Dendritic cell treated with granulocyte-macrophage colony-stimulating factor and Interleukin-4, amounts not matched to agents 40 ng/mL and 50 ng/mL, for 4 days (primary cell): ENCODE data around the gene CDKN1C.

Experiments used
- H3K27ac Mint-ChIP-seq: one replicate; pipeline ENCODE4 v1.8.0; 2022; ENCODE audit warnings: mild to moderate bottlenecking, mixed read lengths
- H3K27me3 Mint-ChIP-seq: one replicate; pipeline ENCODE4 v1.8.0; 2022; ENCODE audit warnings: mild to moderate bottlenecking, mixed read lengths
- H3K36me3 Mint-ChIP-seq: one replicate; pipeline ENCODE4 v1.8.0; 2022; ENCODE audit warnings: low read depth, mixed read lengths
- H3K4me1 Mint-ChIP-seq: one replicate; pipeline ENCODE4 v1.8.0; 2022; ENCODE audit warnings: low read depth, mixed read lengths
- H3K4me3 Mint-ChIP-seq: one replicate; pipeline ENCODE4 v1.8.0; 2022; ENCODE audit warnings: mild to moderate bottlenecking, moderate library complexity, mixed read lengths
- H3K9me3 Mint-ChIP-seq: one replicate; pipeline ENCODE4 v1.8.0; 2022; ENCODE audit warnings: mixed read lengths
- intact Hi-C: fragments of 100-400 bp; cut with micrococcal nuclease; formaldehyde crosslinking; loops from one replicate; pipeline ENCODE4 v1.15.0; 2022

CDKN1C gene

DNA sequence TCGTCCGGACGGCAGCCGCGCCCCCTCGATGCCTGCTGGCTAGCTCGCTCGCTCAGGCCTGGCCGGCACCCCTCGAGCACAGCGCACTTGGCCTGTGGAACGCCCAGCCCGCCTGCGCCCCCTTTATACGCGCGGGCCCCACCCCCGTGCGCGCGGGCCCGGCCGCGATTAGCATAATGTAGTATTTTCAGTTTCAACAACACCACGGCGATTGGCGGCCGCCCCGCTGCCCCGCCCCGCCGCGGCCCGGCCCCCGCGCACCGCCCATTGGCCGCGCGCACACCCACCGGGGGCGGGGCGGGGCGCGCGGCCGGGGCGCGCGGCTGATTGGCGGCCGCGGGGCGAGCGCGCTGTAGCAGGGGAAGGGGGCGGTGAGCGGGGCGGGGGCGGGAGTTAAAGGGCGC lies at the start of gene CDKN1C:
CDKN1C (minus strand) TSS at position 98 of the 404 bp plus-strand sequence. CDS start 319 bp downstream, outside the sequence.
- peak within 1 kb of the TSS; percentile 72 for H3K27ac Mint-ChIP-seq
- intact Hi-C loops: loop anchor here (10.0 kb wide), 2 partner anchors 191 to 581 kb away; partner anchors contain the start of genes C11orf21, KCNQ1OT1 and TSPAN32
- H3K27me3 Mint-ChIP-seq: peaks cover 71% of the 10 kb centered on the region
- peak within 1 kb of the TSS; percentile 86 for H3K4me3 Mint-ChIP-seq
- H3K36me3 Mint-ChIP-seq: peaks cover 6% of the 10 kb centered on the region
- peaks cover 11% of the 10 kb centered on the region for H3K4me1 Mint-ChIP-seq
- H3K9me3 Mint-ChIP-seq: no peaks in the 10 kb centered on the region

DNA sequence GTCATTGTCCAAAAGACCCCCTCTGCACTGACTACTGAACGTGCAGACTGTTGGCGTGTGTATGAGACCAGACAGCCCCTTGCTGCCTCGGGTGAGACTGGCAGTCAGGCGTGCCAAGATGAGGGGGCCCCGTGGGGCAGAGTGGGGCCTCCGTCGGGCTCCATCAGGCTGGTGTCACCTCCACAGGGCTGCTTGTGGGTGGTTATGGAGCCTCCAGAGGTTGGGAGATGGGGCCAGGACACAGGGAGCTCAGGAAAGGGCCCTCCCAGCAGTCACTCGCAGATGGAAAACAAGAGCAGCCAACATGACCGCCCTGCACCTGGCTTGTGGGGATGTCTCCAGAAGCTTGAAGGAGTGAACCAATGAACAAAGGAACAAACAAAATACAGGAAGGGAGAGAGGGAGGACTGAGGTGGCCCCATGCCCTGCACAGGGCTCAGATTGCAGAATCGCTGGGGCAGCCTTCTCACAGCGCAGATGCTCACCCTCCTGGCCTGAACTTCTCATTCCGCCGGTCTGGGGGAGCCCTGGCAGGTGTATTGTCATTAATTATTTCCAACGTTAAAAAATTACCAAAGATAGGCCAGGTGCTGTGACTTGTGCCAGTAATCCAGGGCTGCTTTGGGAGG lies 49.1 kb upstream of the CDKN1C start:
- H3K36me3 Mint-ChIP-seq: peaks cover 25% of the 10 kb centered on the region
- H3K4me1 Mint-ChIP-seq: peaks cover 46% of the 10 kb centered on the region
- no peak overlapping the region for H3K4me3 Mint-ChIP-seq
- H3K27me3 Mint-ChIP-seq: peaks cover 2% of the 10 kb centered on the region
- H3K27ac Mint-ChIP-seq: peak overlapping the region; percentile 96
- H3K9me3 Mint-ChIP-seq: peaks cover 22% of the 10 kb centered on the region
- intact Hi-C loops: loop anchor here (10.0 kb wide), 1 partner anchor 120 kb away; the partner anchor contains the start of gene CARS1

DNA sequence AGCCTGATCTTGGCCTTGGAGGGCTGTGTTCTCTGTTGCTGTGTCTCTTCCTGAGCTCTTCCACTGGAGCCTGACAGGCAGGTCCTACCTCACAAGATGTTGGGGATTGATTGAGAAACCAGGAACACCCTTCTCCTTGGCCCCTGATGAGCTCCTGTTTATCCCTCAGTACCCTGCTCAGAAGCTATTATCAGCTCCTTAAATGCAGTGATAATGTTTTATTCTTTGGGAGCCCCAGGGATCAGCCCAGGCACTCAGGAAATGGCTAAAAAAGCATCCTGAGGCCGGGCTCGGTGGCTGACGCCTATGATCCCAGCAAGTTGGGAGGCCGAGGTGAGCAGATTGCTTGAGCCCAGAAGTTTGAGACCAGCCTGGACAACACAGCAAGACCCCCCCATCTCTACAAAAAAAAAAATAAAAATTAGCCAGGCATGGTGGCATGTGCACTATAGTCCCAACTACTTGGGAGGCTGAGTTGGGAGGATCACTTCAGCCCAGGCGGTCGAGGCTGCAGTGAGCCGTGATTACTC lies 48.5 kb upstream of the CDKN1C start:
- Mint-ChIP-seq H3K36me3 (peaks cover 25% of the 10 kb centered on the region), H3K9me3 (peaks cover 21% of the 10 kb centered on the region), H3K4me1 (peaks cover 47% of the 10 kb centered on the region), H3K4me3 (no peak overlapping the region), H3K27me3 (peaks cover 2% of the 10 kb centered on the region), H3K27ac (peak overlapping the region; percentile 96)
- intact Hi-C loops: loop anchor here (10.0 kb wide), 1 partner anchor 121 kb away; the partner anchor contains the start of gene CARS1

DNA sequence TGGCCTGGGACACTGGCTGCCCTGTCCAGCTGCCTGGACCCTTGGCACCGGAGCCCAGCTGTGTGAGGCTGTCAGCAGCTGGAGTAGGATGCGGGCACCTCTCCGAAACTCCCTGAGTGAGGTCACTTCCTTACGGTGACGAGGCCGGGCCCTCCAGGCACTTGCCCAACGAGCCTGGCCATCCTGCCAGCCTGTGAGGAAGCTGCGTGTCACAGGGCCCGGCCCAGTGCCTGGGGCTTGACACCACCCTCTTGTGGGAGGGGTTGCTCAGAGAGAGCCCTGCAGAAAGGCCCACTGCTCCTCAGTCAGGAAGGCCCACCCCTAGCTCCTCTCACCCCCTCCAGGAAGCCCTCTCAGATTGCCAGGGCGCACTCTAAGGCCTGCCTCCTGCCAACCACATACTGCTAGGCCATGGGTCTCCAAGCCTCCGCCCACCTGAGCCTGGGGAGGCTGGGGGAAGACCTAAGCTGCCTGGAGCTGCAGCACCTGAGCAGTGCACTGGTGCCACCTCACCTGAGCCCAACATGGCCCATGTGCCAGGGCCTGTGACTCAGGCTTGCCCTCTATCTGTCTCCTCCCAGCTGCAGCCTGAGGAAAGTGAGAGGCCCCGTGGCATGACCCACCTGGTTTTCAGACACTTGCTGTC lies 47.9 kb upstream of the CDKN1C start:
- intact Hi-C loops: loop anchor here (1.0 to 10.0 kb wide), 2 partner anchors 31 to 121 kb away; partner anchors contain the start of gene CARS1
- peaks cover 20% of the 10 kb centered on the region for H3K36me3 Mint-ChIP-seq
- H3K4me3 Mint-ChIP-seq: peak overlapping the region; percentile 13

DNA sequence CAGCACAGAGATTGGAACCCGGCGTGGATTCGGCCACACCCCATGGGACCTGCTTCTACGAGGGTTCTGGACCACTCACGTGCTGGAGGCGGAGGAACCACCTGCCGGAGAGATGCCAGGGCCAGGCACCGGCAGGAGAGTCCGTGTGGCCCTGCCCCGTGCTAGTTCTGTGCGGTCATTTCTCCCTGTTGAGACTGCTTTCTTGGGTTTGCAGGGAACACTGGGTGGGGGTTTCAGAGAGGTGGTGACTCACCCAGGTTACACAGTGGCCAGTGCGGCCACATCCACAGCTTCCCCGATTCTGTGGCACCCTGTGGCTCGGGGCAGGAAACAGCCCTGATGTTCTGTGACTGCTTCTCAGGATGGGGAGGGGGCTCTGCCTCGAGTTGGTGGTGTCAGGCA lies 47.3 kb upstream of the CDKN1C start:
- Mint-ChIP-seq H3K4me1 (peaks cover 59% of the 10 kb centered on the region), H3K27me3 (peaks cover 9% of the 10 kb centered on the region), H3K4me3 (no peak overlapping the region), H3K27ac (peak overlapping the region; percentile 96), H3K36me3 (peaks cover 14% of the 10 kb centered on the region), H3K9me3 (peaks cover 9% of the 10 kb centered on the region)
- intact Hi-C loops: loop anchor here (1.0 to 10.0 kb wide), 2 partner anchors 31 to 122 kb away; partner anchors contain the start of gene CARS1

More for the DNA sequence above, 47.9 kb upstream of the CDKN1C start:
- Mint-ChIP-seq H3K9me3 (peaks cover 15% of the 10 kb centered on the region), H3K4me1 (peaks cover 53% of the 10 kb centered on the region), H3K27me3 (peaks cover 4% of the 10 kb centered on the region), H3K27ac (peak overlapping the region; percentile 96)

DNA sequence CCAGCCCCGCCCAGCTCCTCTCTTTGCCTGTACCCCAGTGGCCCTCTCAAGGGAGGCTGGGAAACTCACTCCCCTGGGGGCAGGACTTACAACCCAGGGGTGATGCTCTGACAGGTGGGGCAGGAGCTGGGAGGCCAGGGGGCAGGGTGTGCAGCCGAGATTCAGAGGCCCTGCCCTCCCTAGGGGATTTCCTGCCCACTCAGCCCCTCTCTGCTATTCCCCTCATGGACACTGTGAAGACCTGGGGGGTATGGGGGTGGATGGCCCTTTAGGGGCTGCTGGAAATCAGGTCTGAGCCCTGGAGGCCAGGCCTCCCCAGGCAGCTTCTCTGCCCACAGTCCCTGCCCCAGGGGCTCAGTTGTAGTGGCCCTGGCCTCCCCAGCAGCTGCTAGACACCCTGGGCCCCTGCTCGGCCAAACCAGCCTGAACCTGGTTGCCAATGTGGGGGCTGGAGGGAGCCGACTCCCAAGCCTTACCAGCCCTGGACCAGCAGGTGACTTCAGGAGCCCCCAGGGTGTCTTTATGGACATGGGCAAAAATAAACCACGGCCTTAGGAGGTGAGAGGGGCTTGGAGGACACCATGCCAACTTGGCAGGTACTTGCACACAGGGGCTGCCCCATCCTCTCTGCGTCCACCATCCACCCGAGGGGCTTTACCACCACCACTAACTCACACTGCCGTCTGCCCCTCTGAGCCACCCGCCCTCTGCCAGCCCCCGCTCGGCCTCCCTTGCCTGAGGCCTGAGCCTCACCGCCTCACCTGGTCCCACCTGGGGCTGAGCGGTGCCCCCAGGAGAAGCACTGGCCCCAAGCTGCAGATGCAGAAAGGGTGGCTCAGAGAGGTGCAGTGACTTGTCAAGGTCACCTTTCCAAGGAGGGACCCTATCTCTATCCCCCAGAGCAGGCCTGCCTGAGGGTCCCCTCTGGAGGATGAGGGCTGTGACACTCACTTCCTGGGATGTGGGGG lies 46.5 kb upstream of the CDKN1C start:
- H3K4me1 Mint-ChIP-seq: peaks cover 67% of the 10 kb centered on the region
- peaks cover under 1% of the 10 kb centered on the region for H3K9me3 Mint-ChIP-seq
- intact Hi-C loops: loop anchor here (10.0 kb wide), 1 partner anchor 123 kb away; the partner anchor contains the start of gene CARS1
- peaks cover 17% of the 10 kb centered on the region for H3K27me3 Mint-ChIP-seq
- no peak overlapping the region for H3K4me3 Mint-ChIP-seq
- H3K36me3 Mint-ChIP-seq: peaks cover 7% of the 10 kb centered on the region
- H3K27ac Mint-ChIP-seq: peak overlapping the region; percentile 96

DNA sequence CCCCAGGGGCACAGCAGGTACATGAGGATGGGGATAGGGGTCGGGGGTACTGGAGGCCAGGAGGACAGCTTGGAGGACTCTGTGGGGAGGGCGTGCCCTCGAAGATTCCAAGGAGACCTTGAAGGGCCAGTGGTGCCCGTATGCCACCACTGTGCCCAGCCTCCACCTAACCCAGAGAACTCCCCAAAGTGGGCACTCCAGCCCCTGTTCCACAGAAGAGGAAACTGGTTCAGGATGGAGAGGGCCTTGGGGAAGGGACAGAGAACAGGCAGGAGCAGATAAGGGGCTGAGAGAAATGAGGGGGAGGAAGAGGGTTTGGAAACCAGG lies 45.8 kb upstream of the CDKN1C start:
- intact Hi-C loops: loop anchor here (10.0 kb wide), 1 partner anchor 123 kb away; the partner anchor contains the start of gene CARS1
- Mint-ChIP-seq H3K4me1 (peaks cover 67% of the 10 kb centered on the region), H3K36me3 (peaks cover 7% of the 10 kb centered on the region), H3K9me3 (no peaks in the 10 kb centered on the region), H3K4me3 (no peak overlapping the region), H3K27me3 (peaks cover 24% of the 10 kb centered on the region), H3K27ac (peak overlapping the region; percentile 96)

DNA sequence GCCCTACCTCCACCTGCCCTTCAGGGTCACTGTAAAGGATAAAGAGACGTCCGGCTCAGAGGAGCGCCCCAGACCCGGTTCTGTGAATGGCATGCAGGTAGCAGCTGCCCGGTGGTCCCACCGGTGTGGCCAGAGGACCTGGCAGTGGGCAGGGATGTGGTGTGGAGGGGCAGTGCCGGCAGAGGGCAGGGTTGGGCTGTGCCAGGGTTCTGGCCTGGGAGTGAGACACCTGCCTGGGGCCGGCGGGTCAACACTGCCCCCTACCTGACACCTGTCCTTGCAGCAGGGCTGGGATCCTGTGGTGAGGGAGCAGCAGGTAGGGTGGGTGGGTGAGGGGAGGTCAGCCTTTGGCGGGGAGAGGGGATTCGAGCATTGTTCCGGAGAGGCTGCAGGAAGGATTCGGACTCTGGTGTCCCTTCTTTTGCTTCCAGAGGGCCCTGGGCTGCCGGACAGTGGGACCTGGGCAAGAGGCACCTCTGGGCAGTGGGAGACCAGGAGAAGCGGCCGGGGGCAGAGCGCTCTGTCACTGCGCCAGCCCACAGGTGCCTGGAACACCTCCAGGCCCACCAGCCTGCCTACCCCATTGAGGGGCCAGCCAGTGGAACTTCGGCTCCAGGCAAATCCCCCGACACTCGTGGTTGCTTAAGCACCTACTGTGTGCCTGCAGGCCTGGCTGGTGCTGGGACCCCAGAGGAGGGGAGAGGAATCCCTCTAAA lies 45.3 kb upstream of the CDKN1C start:
- intact Hi-C loops: loop anchor here (10.0 kb wide), 1 partner anchor 124 kb away; the partner anchor contains the start of gene CARS1
- Mint-ChIP-seq H3K4me1 (peaks cover 67% of the 10 kb centered on the region), H3K4me3 (peak overlapping the region; percentile 84), H3K36me3 (peaks cover 7% of the 10 kb centered on the region), H3K27ac (peak overlapping the region; percentile 96), H3K9me3 (no peaks in the 10 kb centered on the region), H3K27me3 (peaks cover 26% of the 10 kb centered on the region)

DNA sequence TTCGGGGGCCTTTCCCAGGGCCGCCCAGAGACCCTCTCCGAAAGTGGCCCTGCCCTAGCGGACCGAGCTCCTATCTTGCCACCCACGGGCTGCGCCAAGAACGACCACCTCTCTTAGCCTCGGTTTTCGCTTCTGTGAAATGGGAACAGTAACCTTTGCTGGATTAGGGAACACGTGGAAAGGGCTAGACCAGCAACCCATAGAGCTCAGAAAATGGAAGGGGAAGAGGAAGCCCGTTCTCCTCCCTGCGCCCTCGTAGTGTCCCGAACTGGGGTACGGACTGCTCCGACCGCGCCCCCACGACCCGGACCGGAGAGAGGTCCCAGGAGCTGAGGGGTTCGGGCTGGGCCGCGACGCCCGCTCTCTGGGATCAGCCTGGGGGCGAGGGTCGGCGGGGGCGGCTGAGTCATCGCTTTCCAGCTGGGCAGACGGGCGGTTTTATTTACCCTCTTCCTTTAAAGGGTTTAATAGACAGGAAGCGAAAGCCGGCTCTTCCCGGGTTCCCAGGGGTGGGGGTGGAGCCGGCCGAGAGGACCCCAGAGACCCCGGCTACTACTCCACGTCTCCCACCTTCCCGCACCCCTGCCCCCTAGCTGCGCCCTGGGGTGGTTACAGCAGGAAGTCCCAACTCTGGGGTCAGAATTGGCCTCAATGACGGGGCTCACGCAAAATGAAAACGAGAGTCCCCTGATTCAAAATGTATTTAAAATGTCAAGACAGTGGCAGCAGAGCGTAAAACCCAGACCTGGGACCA lies 44.6 kb upstream of the CDKN1C start:
- Mint-ChIP-seq H3K4me3 (peak overlapping the region; percentile 84), H3K4me1 (peaks cover 67% of the 10 kb centered on the region), H3K27me3 (peaks cover 26% of the 10 kb centered on the region), H3K27ac (peak overlapping the region; percentile 96), H3K36me3 (peaks cover 7% of the 10 kb centered on the region), H3K9me3 (no peaks in the 10 kb centered on the region)
- intact Hi-C loops: loop anchor here (2.0 to 10.0 kb wide), 2 partner anchors 27 to 125 kb away; partner anchors contain the start of gene CARS1

DNA sequence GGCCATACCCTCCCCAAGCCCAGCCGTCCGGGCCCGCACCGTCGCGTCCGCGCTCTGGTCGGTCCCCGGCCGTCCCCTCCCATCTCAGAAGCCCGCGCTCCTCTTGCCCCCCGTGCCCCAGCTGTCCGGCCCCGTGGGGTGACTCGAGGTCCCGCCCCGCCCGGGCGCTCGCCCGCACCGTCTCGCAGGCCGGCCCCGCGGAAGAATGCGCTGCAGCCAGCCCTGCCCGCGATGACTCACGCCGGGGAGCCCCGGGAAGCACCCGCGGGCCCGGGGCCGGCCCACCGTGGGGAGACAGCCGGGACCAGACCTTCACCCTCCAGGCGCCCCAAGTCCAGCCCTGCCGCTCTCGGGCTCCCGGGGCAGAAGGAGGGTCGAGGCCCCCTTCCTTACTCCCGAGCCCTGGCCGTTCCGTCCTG lies 44.0 kb upstream of the CDKN1C start:
- no peaks in the 10 kb centered on the region for H3K9me3 Mint-ChIP-seq
- H3K27ac Mint-ChIP-seq: peak overlapping the region; percentile 96
- intact Hi-C loops: loop anchor here (2.0 kb wide), 1 partner anchor 27 kb away; a partner anchor contains a TSS
- H3K4me3 Mint-ChIP-seq: peak overlapping the region; percentile 84
- H3K27me3 Mint-ChIP-seq: peaks cover 29% of the 10 kb centered on the region
- peaks cover 67% of the 10 kb centered on the region for H3K4me1 Mint-ChIP-seq
- H3K36me3 Mint-ChIP-seq: peaks cover 7% of the 10 kb centered on the region

DNA sequence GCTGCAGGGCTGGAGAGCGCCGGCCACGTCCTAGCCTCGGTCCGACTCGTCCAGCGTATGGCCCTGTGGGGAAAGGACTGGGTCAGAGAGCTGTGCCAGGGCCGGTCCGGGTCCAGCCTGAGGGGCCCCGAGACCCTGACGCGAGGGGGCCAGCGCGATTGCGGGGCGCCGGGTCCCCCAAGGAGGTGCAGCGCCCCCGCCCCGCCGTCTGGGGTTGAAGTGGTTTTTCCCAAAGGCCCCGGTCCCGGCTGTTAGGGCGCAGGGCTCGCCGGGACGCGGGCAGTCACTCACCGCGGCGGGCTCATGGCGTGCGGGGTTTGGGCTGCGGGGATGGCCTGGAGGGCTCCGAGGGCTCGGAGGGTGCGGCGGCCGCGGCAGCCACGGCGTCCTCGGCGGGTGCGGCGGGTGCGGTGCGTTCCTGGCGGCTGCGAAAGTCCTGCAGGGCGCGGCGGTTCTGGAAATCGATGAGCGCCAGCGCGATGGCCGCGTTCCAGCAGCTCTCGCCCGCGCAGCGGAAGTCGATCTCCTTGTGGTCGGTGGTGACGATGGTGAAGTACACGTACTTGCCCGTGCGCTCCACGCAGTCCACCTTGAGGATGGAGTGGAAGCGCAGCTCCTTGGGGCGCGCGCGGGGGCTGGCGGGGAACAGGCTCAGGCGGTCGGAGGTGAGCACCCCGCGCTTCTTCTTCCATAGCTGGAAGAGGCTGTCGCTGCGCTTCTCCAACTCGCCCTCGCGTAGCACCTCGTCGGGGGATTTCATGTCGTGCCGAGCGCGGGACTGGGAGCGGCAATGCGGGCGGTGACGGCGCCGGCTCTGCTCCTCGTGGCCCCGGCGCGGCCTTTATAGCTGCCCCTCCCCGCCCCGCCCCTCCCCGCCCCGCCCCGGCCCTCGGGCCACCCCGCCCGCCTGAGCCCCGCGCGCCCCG lies 43.3 kb upstream of the CDKN1C start, which contains the start of gene PHLDA2:
PHLDA2 (minus strand) TSS at position 816 of the 926 bp plus-strand sequence; CDS start at position 760, 56 bp downstream.
- no peaks in the 10 kb centered on the region for H3K9me3 Mint-ChIP-seq
- intact Hi-C loops: loop anchor here (2.0 kb wide), 1 partner anchor 26 kb away; a partner anchor contains a TSS
- peaks cover 32% of the 10 kb centered on the region for H3K27me3 Mint-ChIP-seq
- peaks cover 64% of the 10 kb centered on the region for H3K4me1 Mint-ChIP-seq
- peak within 1 kb of the TSS; percentile 96 for H3K27ac Mint-ChIP-seq
- peaks cover 7% of the 10 kb centered on the region for H3K36me3 Mint-ChIP-seq
- peak within 1 kb of the TSS; percentile 84 for H3K4me3 Mint-ChIP-seq
